HG02852 (cell line): ENCODE measurements around the gene MMP23B.
"Not testable (repeated sequence)": the region's sequence is repeated elsewhere in the genome, so short reads cannot be mapped to it uniquely, and the experiment has no call there.

Experiments
- ATAC-seq: cut with Tn5 transposase; IDR thresholded peaks from one replicate; pipeline ENCODE4 v1.9.1; 2021; ENCODE audit warnings: mild to moderate bottlenecking, moderate library complexity; ENCODE audit not compliant: unreplicated experiment

Gene MMP23B

DNA sequence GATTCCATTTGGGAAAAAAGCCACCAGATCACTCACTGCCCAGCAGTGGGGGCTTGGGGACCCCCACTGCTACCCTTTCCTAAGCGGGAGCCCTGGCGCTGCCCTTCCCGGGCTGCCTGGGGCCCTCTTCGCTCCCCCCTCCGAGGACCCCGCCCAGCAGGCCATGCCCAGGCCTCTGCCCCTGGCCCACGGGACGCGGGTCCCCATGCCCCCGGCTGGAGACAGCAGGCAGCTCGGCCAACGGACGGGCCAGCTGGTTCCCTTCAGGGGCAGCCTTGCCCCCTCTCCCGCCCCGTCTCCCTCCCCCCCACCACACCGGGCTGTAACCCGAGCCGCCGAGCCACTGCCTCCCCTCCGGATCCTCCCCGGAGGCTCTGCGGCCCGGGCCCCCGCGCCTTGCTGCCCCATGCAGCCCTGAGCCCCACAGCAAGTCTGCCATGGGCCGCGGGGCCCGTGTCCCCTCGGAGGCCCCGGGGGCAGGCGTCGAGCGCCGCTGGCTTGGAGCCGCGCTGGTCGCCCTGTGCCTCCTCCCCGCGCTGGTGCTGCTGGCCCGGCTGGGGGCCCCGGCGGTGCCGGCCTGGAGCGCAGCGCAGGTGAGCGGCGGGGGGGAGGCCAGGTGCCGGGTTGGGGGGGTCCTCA is at the start of gene MMP23B:
Gene MMP23B (plus strand): TSS at position 392 of the 639 bp plus-strand sequence. CDS start 46 bp downstream, at position 438.
- ATAC-seq = no peak

DNA sequence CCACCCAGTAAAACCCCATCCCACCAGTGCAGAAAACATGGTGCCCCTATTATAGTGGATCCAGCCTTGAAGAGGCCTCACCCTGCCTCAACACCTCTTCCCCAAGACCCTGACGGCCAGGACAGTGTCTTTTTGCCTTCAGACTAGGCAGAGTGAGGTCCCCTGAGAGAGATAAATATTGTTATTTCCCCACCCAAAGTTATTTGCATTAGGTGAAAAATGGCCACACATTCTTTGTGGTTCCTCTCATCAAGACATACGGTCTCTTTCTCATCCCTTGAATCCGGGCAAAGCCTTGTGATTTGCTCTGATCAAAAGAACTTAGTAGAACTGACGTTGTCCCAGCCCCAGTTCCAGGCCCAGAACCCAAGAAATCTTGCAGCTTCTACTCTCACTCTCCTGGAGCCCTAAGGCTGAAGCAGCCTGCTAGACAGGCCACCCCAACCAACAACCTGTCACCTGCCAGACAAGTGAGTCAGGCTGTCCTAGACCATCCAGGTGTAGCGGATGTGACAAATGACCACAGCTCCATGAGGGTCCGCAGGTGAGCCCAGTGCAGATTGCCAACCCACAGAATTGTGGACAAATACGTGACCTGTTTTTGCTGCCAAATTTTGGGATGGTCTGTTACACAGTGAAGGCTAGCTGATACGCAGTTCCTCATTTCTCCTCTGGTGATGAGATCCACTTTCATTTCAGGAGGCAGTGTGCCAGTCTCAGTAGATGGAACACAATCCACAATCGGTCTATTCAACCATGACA is 49.2 kb upstream of the MMP23B start:
- ATAC-seq = no peak

DNA sequence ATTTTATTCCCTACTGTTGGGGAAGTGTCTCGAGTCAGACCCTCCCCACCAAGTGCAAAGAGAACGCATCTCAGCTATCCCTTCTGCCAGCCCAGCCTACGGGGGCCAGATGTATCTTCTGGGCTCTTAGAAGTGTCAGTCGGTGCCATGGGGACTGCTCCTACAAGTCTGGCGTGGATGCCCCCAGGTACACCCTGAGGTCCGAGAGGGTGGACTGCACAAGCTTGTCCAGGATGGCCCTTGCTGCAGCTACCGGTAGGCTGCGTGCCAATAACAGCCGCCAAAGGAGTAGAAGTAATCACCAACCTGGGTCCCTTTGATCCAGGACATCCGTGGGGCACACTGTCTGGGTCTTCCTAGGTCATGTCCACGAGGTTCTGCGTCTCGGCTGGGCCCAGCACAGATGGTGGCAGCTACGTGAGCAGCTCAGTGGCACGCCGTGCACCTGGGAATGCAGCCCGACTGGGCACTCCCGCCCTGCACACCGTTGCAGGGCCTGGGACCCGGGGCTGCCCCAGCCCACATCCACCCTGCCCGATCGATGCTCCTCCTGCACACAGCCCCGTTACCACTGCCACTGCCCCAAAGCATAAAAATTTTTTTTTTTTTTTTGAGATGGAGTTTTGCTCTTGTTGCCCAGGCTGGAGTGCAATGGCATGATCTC is 48.5 kb upstream of the MMP23B start:
- ATAC-seq = no peak

DNA sequence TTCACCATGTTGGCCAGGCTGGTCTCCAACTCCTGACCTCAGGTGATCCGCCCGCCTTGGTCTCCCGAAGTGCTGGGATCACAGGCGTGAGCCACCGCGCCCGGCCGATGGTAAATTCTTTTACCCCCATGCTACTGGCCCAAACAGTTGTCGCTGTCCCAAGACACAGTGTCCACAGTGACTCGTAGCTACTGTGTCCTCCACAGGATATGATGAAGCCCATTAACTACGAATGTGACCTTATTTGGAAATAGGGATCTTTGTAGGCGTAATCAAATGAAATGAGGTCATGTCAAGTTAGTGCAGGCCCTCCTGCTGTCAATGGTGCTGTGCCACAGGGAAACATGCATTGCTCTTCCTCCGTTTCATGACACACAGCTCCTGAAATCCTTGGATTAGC is 40.5 kb upstream of the MMP23B start:
- ATAC-seq = no peak

DNA sequence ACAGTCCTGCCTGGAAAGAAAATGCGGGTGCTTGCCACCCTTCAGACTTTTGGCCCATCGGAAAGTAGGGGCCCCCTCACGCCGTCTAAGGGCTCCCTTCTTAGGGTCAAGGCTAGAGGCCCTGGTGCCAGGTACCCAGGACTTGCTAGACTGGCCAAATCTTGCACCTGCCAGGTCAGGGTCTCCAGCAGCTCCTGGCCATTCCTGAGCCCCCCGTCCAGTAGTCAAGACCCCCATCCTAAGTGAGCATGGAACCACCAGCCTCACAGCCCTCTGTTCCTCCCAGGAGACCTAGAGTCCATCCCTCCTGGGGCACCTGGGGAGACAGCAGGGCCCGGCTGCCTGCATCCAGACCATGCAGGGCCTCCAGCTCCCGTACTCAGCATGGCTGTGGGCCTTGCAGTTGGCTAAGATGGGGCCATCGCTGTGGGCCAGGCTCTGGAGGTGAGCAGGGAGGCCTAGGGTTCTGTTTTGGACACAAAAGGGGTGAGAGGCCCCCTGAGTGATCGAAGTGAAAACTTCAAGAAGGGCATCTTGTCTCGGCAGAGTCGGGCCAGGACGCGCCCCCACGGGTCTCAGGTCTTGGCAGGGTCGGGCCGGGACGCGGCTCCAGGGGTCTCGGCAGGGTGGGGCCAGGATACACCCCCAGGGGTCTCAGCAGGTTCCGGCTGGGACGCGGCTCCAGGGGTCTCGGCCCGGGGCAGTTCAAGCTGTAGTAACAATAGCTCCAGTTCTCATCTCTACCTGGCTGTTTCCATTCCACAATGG is 38.0 kb upstream of the MMP23B start:
- ATAC-seq = no peak

DNA sequence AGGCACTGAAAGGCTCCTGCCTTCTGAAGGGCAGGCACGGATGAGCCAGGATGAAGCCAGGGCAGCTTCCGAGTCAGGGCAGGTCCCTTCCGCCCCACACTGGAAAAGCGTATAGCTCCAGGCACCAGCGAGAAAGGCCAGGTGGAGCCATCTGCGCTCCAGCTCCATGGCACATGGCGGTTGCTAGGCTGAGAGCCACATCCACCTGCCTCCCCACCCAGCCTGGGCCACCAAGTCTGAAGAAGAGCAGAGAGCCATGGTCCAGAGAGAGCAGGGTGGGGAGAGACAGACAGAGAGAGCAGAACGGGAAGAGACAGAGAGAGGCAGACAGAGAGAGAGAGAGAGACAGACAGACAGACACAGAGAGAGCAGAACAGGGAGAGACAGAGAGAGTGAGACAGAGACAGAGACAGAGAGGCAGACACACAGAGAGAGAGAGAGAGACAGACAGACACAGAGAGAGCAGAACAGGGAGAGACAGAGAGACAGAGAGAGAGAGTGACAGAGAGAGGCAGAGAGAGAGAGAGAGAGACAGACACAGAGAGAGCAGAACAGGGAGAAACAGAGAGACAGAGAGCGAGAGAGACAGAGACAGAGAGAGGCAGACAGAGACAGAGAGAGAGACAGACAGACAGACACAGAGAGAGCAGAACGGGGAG is 37.2 kb upstream of the MMP23B start:
- ATAC-seq = no peak

DNA sequence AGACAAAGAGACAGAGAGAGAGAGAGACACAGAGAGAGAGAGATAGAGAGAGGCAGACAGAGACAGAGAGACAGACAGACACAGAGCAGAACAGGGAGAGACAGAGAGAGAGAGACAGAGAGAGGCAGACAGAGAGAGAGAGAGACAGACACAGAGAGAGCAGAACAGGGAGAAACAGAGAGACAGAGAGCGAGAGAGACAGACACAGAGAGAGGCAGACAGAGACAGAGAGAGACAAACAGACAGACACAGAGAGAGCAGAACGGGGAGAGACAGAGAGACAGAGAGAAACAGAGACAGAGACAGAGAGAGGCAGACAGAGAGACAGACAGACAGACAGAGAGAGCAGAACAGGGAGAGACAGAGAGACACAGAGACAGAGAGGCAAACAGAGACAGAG is 36.6 kb upstream of the MMP23B start:
- not testable (repeated sequence) for ATAC-seq

DNA sequence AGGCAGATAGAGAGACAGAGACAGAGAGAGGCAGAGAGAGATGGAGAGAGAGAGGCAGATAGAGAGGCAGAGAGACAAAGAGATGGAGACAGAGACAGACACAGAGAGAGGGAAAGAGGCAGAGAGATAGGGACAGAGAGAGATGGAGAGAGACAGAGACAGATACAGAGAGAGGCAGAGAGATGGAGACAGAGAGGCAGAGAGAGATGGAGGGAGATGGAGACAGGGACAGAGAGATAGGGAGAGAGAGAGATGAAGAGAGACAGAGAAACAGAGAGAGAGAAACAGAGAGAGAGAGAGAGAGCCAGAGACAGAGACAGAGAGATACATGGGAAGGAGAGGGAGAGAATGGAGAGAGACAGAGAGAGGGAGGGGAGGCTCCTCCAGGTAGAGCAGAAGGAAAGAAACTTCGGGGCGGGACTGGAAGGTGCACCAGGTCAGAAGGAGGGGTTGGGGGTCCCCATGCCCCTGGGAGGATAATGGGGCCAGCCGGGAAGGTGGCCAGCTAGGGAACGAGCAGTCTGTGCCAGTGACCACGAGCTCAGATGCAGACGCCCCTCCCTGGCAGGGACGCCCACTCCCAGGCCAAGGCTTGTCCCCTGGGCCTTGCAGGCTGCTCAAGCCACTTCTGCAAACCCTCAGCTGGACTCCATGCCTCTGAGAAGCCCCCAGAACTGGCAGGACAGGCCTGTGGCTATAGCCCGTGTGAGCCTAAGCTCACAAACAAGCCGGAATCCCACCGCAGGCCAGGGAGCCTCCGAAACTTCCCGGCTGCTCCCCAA is 35.3 kb upstream of the MMP23B start:
- no peak for ATAC-seq

DNA sequence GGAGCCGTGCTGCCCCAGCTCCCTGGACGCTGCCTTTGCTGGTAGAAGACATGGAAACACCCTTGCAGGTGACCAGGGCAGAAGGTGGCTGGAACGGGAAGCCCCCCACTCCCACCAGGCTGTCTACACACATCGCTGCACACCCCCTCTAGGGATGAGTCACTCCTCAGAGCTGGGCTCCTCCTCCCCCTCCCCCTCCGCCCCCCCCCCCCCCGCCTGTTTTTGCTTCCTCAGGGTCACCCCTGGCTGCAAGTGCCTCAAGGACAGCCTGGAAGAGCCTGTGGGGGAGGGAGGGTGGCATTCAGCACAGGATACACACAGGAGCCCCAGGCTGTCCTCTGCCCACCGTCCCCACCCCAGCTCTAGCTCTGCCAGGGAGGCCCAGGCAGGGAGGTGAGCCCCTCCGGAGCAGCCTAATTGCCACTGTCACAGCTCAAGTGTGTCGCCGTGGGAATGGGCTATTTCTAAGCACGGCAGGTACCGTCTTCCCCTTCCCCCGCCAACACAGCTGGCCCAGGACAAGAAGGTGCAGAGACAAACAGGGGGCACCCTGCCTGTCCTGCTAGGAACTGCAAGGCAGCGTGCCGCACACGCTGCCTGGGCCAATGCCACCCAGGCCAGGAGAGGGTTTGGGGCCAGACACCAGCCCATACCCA is 34.6 kb upstream of the MMP23B start:
- ATAC-seq = no peak

DNA sequence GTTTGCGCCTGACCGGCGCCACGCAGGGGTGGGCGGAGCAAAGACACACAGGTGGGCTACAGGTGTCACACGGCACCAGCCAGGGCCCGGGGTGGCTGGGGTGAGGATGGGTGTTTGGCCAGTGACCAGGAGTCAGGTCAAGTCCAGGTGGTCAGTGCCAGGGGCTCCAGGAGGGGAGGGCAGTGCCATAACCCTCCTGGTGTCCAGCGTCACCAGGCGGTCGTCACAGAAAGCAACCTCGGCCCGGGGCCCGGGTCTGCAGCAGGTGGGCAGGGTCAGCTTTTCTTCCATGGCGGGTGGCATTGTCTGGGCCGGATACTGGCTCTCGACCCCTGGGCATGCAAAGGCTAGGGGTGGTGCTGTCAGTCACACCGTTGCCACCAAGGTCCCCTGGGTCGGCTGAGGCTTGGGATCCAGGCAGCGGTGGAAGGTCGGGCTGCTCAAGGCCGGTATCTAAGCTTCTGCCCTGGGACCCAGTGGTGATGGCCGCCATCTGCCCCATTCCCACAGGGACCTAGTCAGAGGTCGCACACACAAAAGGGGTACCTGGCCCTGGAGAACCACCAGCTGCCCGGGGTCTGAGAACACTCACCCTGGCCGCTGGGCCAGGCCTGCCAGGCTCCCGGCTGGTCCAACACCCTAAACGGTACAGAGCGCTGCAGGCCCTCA is 33.8 kb upstream of the MMP23B start:
- no peak for ATAC-seq

DNA sequence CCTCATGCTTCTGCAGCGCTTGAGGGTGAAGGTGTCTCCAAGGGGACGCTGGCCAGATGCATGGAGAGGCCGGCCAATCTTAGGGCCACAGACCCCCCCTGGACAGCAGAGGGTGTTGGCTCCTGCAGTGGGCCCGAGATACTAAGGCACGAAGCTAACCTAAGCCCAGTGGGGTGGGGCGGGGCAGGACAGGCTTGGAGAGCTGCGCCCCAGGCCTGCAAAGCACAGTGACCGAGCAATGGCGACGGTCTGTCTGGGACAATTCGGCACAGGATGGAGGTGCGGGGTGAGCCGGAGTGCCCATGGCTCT is 33.3 kb upstream of the MMP23B start:
- ATAC-seq = no peak

DNA sequence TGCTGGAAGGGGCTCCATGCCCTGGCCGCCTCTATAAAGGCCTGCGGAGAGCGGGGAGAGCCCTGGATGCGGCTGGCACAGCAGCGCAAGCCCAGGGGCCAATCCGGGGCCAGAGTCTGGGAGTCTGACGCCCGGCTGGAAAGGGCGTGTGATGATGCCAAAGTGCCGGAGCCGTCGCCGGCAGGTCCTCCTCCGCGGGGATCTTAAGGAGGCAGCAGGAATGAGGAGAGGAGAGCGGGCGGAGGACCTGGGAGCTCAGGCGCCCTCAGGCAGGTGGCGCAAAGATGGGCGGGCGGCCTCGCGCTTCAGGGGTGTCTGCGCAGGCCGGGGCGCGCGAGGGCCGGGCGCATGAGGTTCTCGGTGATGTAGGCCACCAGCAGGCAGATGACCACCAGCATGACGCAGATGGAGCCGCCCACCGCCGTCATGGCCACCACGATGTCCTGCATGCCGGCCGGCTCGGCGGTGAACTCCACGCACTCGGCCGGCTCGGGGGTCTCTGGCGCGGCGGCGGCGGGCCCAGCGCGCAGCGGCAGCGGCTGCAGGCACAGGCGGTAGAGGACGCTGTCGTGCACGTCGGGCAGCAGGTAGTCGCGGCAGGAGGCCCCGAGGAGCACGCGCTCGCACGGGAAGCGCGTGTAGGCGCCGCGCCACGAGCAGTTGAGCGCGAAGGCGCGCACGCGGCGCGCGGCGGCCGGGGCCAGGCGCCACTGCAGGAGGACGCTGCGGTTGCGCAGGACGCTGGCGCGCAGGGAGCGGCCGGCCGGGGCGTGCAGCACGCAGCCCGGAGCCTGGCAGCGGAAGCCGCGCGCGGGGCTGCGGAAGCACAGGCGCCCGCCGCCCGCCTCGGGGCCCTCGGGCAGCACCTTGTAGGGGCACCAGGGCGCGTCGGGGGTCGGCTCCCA is 32.7 kb upstream of the MMP23B start:
- ATAC-seq = no peak

DNA sequence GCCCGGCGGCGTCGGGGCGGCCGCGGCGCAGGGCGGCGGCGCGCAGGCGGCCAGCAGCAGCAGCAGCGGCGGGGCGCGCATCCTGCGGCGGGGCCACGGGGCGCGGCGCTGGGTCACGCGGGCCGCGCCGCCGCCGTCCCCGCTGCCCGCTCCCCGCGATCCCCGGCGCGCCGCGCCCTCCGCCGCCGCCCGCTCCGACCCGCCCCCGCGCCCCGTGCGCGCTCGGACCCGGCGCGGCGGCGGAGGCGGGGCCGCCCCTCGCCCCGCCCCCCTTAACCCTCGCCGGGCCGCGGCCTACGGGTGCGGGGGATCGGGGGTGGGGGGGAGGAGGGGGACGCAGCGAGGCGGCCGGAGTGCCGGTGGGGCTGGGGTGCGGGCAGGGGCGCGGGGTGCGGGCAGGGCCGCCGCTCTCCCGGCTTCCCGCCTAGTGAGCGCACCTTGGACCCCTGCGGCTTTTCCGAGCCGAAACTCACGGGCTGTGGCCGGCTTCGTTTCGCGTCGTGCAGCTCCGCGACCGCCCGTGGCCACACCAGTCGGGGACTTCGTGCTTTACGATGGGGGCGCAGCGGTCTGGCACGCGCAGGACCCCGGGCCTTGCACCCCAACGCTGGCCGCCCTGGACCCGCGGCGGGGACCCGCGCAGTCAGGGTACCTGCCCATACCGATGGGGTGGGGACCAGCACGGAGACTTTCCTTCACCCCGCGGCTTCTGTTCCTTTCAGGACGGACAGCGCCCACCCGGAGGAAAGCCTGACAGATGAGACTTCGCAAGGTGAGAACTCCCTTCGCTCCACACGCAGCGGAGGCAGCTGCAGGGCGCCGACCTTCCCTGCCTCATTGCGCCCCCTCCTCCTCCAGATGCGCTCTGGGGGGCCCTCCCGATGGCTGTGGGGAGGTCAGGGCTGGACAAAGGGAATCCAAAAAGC is 31.8 kb upstream of the MMP23B start, which contains the start of gene FNDC10:
Gene FNDC10 (minus strand): TSS at position 201 of the 926 bp plus-strand sequence. CDS start 120 bp downstream, at position 81.
- ATAC-seq = no peak

DNA sequence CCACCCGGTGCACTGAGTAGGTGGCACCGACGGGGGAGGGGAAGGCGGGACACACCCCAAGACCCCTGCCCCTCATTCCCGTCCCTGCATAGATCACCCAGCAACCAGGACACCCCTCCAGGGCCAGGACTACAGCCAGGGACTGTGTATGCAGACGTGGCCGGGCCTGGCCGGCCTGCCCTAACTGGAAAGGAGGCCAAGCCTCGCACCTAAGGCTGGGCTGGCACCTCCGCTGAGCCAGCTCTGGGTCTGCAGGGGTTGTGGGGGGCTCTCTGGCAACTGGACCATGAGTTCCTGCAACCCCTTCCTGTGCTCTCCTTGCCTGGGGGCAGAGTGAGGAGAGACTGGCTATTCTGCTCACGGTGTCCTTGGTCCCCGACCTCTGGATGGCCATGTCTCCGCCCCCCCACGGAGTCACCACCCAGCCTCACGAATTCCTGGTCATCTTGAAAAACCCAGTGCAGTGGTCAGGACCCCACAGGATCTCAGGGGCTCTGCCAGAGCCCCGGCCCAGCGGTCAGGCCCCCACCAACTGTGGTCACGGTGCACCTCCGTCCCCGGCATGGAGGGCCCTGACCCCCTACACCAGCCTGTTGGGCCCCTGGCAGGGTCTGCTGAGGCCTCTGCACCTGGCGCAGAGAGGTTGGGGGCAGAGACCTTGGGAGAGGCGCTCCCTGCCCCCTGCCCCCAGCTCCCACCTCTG is 31.0 kb upstream of the MMP23B start:
- no peak for ATAC-seq

DNA sequence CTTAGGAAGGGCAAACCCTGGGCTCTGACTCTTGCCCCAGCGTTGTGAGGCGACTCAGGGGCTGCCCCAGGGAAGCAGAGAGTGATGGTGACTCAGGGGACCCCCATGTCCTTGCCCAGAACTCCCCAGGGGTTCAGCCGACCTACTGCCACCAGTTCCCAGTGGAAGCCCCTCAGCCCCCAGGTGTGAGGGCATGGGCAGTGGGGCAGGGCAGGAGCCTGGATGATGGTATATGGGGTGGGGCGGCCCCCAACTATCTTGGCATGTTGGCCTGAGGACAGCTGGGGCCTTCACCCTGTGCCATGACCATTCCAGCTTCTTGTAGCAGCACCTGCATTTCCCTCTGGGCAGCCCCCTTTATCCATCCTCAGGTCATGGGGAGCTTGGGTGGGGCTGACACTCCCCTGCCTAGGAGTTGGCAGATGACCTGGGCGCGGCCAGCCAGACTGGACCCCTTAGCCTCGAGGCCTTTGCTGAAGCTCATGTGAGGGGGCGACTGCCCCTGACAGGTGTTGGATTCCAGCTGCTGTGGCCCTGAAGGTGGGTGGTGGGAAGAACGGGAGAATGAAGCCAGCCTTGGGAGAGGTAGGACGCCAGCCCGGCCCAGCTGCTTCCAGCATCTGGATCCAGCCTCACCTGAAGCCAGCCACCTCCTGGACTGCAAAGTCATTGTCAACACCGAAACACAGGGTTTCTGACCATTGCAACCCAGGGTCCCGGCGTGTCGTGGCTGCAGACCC is 30.2 kb upstream of the MMP23B start:
- ATAC-seq = no peak
